GM21737 (cell line): ENCODE results near the gene ANKRD13A.
"Not testable (repeated sequence)": the region's sequence is repeated elsewhere in the genome, so short reads cannot be mapped to it uniquely, and the experiment has no call there.

Experiments
- ATAC-seq: cut with Tn5 transposase; IDR thresholded peaks from one replicate; pipeline ENCODE4 v1.9.1; 2021; ENCODE audit warnings: mild to moderate bottlenecking, moderate library complexity; ENCODE audit not compliant: unreplicated experiment

ANKRD13A gene

GRCh38 chr12:110074089-110074488, 74.9 kb downstream of the ANKRD13A start:
- ATAC-seq: no peak

DNA sequence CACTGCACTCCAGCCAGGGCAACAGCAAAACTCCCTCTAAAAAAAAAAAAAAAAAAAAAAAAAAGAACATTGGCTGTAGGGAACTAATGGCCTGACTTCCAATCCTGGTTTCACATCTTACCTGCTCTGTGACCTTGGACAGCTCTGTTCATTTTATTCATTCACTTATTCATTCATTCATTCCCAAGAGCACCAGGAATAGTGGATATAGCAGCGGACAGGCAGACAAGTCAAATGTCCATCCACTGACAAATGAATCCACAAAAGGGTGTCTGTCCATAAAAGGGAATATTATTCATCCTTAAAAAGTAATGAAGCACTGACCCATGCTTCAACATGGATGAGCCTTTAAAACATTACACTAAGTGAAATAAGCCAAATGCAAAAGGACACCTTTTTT, 76.7 kb downstream of the ANKRD13A start:
- no peak for ATAC-seq

DNA sequence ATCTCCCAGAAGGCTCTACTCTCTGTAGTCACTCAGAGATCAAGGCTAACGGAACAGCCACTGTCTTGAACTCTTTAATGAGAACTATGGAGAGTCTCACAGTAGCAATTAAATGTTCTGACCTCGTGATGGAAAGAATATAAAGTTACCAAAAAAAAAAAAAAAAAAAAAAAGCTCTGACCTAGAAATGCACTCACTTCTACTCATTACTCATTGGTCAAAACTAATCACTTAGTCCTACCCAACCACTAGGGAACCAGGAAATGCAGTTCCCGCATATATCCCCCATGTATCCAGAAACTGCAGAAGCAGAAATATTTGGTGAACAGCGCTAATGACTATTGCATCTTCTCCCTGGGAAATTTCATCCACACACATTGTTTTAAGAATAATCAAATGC, 78.6 kb downstream of the ANKRD13A start:
- ATAC-seq: no peak

GRCh38 chr12:110079477-110080400, 80.5 kb downstream of the ANKRD13A start:
- ATAC-seq: peak; percentile 87

DNA sequence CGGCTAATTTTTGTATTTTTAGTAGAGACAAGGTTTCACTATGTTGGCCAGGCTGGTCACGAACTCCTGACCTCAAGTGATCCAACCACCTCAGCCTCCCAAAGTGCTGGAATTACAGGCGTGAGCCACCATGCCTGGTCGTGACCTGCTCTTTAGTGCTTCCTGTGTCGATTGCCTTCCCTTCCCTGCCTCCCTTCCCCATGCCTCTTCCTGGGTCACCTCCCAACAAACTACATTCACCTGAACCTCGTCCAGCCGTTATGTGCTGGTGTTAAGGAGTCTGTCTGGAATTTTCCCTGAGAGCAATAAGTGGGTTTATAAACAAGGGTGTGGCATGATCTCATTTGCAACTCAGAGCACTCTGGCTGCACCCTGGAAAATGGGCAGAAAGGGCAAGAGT, 81.2 kb downstream of the ANKRD13A start:
- no peak for ATAC-seq

DNA sequence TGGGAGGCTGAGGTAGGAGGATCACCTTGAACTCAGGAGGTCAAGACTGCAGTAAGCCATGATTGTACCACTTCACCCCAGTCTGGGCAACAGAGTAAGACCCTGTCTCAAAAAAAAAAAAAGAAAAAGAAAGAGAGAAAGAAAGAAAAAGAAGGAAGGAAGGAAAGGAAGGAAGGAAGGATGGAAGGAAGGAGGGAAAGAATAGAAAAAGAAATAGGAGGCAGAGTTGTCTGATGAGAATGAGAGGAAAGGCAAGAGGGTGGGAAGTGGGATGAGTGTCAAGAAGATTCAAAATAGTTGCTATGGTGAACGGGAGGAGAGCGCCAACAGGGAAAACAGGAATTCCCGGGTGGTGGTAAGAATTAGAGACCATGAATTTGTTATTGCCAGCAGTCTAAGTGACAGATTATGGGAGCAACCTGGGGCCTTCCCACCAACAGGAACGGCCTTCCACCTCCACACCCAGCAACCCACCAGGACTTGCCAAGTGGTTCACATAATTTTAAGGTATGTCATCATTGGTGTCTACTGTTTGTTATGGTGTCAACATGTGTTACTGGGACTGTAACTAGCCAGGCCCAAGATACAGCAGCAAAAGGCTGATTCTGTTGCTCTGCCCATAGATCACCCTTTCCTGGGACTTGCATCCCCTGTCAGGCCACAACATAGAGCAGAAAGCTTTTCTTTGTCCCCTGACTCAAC, 85.2 kb downstream of the ANKRD13A start:
- no peak for ATAC-seq

DNA sequence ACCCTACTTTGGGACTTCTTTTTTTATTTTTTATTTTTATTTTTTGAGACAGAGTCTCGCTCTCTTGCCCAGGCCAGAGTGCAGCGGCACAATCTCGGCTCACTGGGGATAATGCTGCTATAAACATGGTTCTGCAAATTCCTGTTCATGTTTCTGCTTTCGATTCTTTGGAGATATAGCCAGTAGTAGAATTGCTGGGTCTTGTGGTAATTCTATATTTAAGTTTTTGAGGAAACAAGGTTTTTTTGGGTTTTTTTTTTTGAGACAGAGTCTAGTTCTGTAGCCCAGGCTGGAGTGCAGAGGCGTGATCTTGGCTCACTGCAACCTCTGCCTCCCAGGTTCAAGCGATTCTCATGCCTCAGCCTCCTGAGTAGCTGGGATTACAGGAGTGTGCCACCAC, 89.0 kb downstream of the ANKRD13A start:
- not testable (repeated sequence) for ATAC-seq

- ATAC-seq: no peak
Measured at GRCh38 chr12:110088936-110089335, 89.7 kb downstream of the ANKRD13A start.
